IMR-90 (cell line): ENCODE results near the gene TBC1D32. TPM values are rescaled to one million over a fixed set of nuclear protein-coding genes. Genes with fewer than 3 reads are reported as not detected.

Source experiments
- ATAC-seq: fragments of 200-7000 bp; cut with Tn5 transposase; 2 replicates; pipeline ENCODE4 v1.9.1; 2020; ENCODE audit warnings: low read depth, mild to moderate bottlenecking, moderate library complexity
- BruUV-seq: library from RNA; stranded (reverse); fragments of 400-500 nt; replicated peaks from 2 replicates; lab custom pipeline; 2021; lab: Mats Ljungman, UMichigan
- CTCF ChIA-PET: fragments of 300-600 bp; formaldehyde crosslinking; extraction: SDS; loops from one replicate; lab custom pipeline; 2021; ENCODE audit warnings: antibody characterized with exemption; lab: Yijun Ruan, JAX
- POLR2A ChIA-PET: fragments of 300-600 bp; sonication (Branson Sonifier 250); formaldehyde crosslinking; loops from one replicate; lab custom pipeline; 2022; ENCODE audit warnings: antibody characterized with exemption; ENCODE audit not compliant: unreplicated experiment; lab: Charles Lee
- DNase-seq: peaks from one replicate; pipeline ENCODE4 v3.0.0; 2013
- H2AFZ ChIP-seq: replicated peaks from 2 replicates; pipeline ENCODE3; 2013; ENCODE audit warnings: low read length, mild to moderate bottlenecking; ENCODE audit not compliant: poor library complexity
- H2AK5ac ChIP-seq: 2 replicates; pipeline ENCODE4 v1.6.1; 2013; ENCODE audit warnings: low read depth, low read length, inconsistent platforms
- H2AK9ac ChIP-seq: replicated peaks from 2 replicates; pipeline ENCODE3; 2013; ENCODE audit warnings: mild to moderate bottlenecking, low read depth, low read length, moderate library complexity; ENCODE audit not compliant: poor library complexity
- H2BK120ac ChIP-seq: 2 replicates; pipeline ENCODE4 v1.6.1; 2013; ENCODE audit warnings: low read depth, low read length, inconsistent platforms
- H2BK15ac ChIP-seq: 3 replicates; pipeline ENCODE4 v1.6.1; 2013; ENCODE audit warnings: low read depth, low read length, inconsistent platforms
- H2BK20ac ChIP-seq: 2 replicates; pipeline ENCODE4 v1.6.1; 2013; ENCODE audit warnings: low read depth, mild to moderate bottlenecking, inconsistent platforms, low read length, moderate library complexity
- H2BK5ac ChIP-seq: 2 replicates; pipeline ENCODE4 v1.6.1; 2013; ENCODE audit warnings: mild to moderate bottlenecking, low read depth, low read length, inconsistent platforms; ENCODE audit not compliant: poor library complexity, severe bottlenecking
- H3K14ac ChIP-seq: replicated peaks from 2 replicates; pipeline ENCODE4 v1.6.1; 2013; ENCODE audit warnings: low read depth, low read length, inconsistent platforms
- H3K18ac ChIP-seq: 2 replicates; pipeline ENCODE4 v1.6.1; 2013; ENCODE audit warnings: low read depth, low read length, control low read depth
- H3K23ac ChIP-seq: 2 replicates; pipeline ENCODE4 v1.6.1; 2013; ENCODE audit warnings: low read depth, low read length, inconsistent platforms
- H3K27ac ChIP-seq: 2 replicates; pipeline ENCODE4 v1.5.1; 2013; ENCODE audit warnings: mild to moderate bottlenecking, control low read depth, low read length; ENCODE audit not compliant: insufficient read depth
- H3K27me3 ChIP-seq: 2 replicates; pipeline ENCODE4 v1.6.1; 2013; ENCODE audit warnings: low read length; ENCODE audit not compliant: control insufficient read depth, insufficient read depth
- H3K36me3 ChIP-seq: 2 replicates; pipeline ENCODE4 v1.6.1; 2013; ENCODE audit warnings: low read length, mixed read lengths; ENCODE audit not compliant: control insufficient read depth, insufficient read depth
- H3K4ac ChIP-seq: 2 replicates; pipeline ENCODE4 v1.6.1; 2013; ENCODE audit warnings: low read depth, low read length, inconsistent platforms
- H3K4me1 ChIP-seq: 2 replicates; pipeline ENCODE4 v1.6.1; 2013; ENCODE audit warnings: low read length, mixed read lengths; ENCODE audit not compliant: control insufficient read depth, insufficient read depth
- H3K4me2 ChIP-seq: 2 replicates; pipeline ENCODE4 v1.6.1; 2013; ENCODE audit warnings: low read depth, mild to moderate bottlenecking, control low read depth, low read length, moderate library complexity
- H3K4me3 ChIP-seq: 2 replicates; pipeline ENCODE4 v1.5.1; 2013; ENCODE audit warnings: low read depth, mild to moderate bottlenecking, control low read depth, low read length, moderate library complexity; ENCODE audit not compliant: insufficient read depth
- H3K56ac ChIP-seq: 2 replicates; pipeline ENCODE4 v1.6.1; 2013; ENCODE audit warnings: low read length, inconsistent platforms; ENCODE audit not compliant: insufficient read depth; ENCODE audit errors: extremely low read depth
- H3K79me1 ChIP-seq, 2 experiments: 2 replicates each; pipeline ENCODE4 v1.6.1; 2013; ENCODE audit warnings: low read length in 2 of 2, inconsistent platforms in 1 of 2, low read depth in 1 of 2
- H3K9ac ChIP-seq: 2 replicates; pipeline ENCODE4 v1.6.1; 2013; ENCODE audit warnings: low read depth, low read length, control low read depth
- H3K9me1 ChIP-seq: 2 replicates; pipeline ENCODE4 v1.6.1; 2013; ENCODE audit warnings: low read length, inconsistent platforms; ENCODE audit not compliant: insufficient read depth
- H3K9me3 ChIP-seq: 2 replicates; pipeline ENCODE4 v1.6.1; 2013; ENCODE audit warnings: low read length; ENCODE audit not compliant: control insufficient read depth, insufficient read depth
- H4K20me1 ChIP-seq: 2 replicates; pipeline ENCODE4 v1.6.1; 2013; ENCODE audit warnings: low read length, inconsistent platforms; ENCODE audit not compliant: insufficient read depth
- H4K5ac ChIP-seq: 2 replicates; pipeline ENCODE4 v1.6.1; 2013; ENCODE audit warnings: mild to moderate bottlenecking, low read depth, low read length, control low read depth
- H4K8ac ChIP-seq, 2 experiments: 2 replicates each; pipeline ENCODE4 v1.6.1; 2013; ENCODE audit warnings: low read depth in 2 of 2, low read length in 2 of 2, control low read depth in 1 of 2, inconsistent platforms in 1 of 2
- H4K91ac ChIP-seq: 2 replicates; pipeline ENCODE4 v1.6.1; 2013; ENCODE audit warnings: low read depth, low read length, inconsistent platforms; ENCODE audit not compliant: insufficient read depth
- CEBPB ChIP-seq: IDR thresholded peaks from 2 replicates; pipeline ENCODE4 v1.6.1; 2012; ENCODE audit warnings: low read depth, low read length, improper control_type of control experiment
- MAZ ChIP-seq: IDR thresholded peaks from 2 replicates; pipeline ENCODE4 v1.6.1; 2012; ENCODE audit warnings: low read depth, mild to moderate bottlenecking, low read length, improper control_type of control experiment, moderate library complexity, borderline replicate concordance
- WGBS, 2 experiments: methylation state at CpG; one replicate each; pipeline versions ENCODE4 v1.1.5 to v1.1.7; 2013; ENCODE audit warnings: missing lambda C conversion rate in 2 of 2; ENCODE audit not compliant: insufficient read length in 1 of 2; ENCODE audit errors: extremely low coverage in 2 of 2; 5-methylcytosine and 5-hydroxymethylcytosine counted together
- dilution Hi-C: fragments of 300-500 bp; cut with HindIII; formaldehyde crosslinking; loops from one replicate; pipeline ENCODE4 v1.14.3; 2018; ENCODE audit warnings: low sequenced_read_pairs; ENCODE audit not compliant: unreplicated experiment
- in situ Hi-C: fragments of 300-500 bp; cut with MboI; formaldehyde crosslinking; loops from 3 replicates; pipeline ENCODE4 v1.14.3; 2019; ENCODE audit warnings: low sequenced_read_pairs, inconsistent platforms, mixed read lengths
- intact Hi-C: fragments of 100-400 bp; cut with micrococcal nuclease; formaldehyde crosslinking; loops from 2 replicates; pipeline ENCODE4 v1.10.0; 2022
- polyA plus RNA-seq, 3 experiments: library from polyadenylated mRNA; depleted of rRNA; stranded (reverse); fragments of >200 nt; gene quantifications; 2 replicates each; pipeline ENCODE4 v1.2.3, GENCODE V29; 2012; ENCODE audit warnings: low replicate concordance in 1 of 3
- total RNA-seq: library from RNA; depleted of rRNA; stranded (reverse); fragments of >200 nt; gene quantifications from 2 replicates; pipeline ENCODE4 v1.2.3, GENCODE V29; 2012

TBC1D32 gene
- total and polyA plus RNA-seq, 2 of the 4 experiments (the other 2 are of a cell fraction), result 3.0 to 7.2 TPM

- ATAC-seq (no peak), DNase-seq (no peak)
- H3K9me3 ChIP-seq, result no peaks in the 10 kb centered on the region
- no peak overlapping the region for H2BK120ac ChIP-seq
- no peak overlapping the region for H4K5ac ChIP-seq
- H3K4me1 ChIP-seq, result no peaks in the 10 kb centered on the region
- in situ Hi-C loops (no loop called here), intact Hi-C loops (no loop called here), dilution Hi-C loops (no loop called here)
- H2AK9ac ChIP-seq, result no peak overlapping the region
- H3K79me1 ChIP-seq, result no peaks in the 10 kb centered on the region
- BruUV-seq, result no TSS peak
- H2AFZ ChIP-seq, result no peak overlapping the region
- H2AK5ac ChIP-seq, result no peak overlapping the region
- no peak overlapping the region for H3K4ac ChIP-seq
- no peak for TF ChIP-seq MAZ
- TF ChIP-seq CEBPB, result 0 out of 2 replicates have a peak, but pooled peaks have one; percentile 30
- H3K36me3 ChIP-seq, result no peaks in the 10 kb centered on the region
- no peak overlapping the region for H4K91ac ChIP-seq
- H3K14ac ChIP-seq, result no peak overlapping the region
- no CpG with 5 or more reads among the region's 1 CpG for WGBS, 2 experiments
- H3K18ac ChIP-seq, result no peak overlapping the region
- H3K9ac ChIP-seq, result no peak overlapping the region
- no peaks in the 10 kb centered on the region for H3K27me3 ChIP-seq
- H4K8ac ChIP-seq, result no peak overlapping the region
- no peak overlapping the region for H3K27ac ChIP-seq
- H3K4me2 ChIP-seq, result no peak overlapping the region
- POLR2A ChIA-PET, result no interaction called here
- H2BK5ac ChIP-seq, result no peak overlapping the region
- no peak overlapping the region for H3K4me3 ChIP-seq
- H3K23ac ChIP-seq, result no peak overlapping the region
- H3K9me1 ChIP-seq, result no peaks in the 10 kb centered on the region
- H2BK20ac ChIP-seq, result no peak overlapping the region
- H3K56ac ChIP-seq, result no peak overlapping the region
- CTCF ChIA-PET, result no interaction called here
- no peaks in the 10 kb centered on the region for H4K20me1 ChIP-seq
- no peak overlapping the region for H2BK15ac ChIP-seq
Measured at GRCh38 chr6:121183742-121184141, 150.5 kb downstream of the TBC1D32 start.
